22Rv1 (cell line): ENCODE data around the gene AGBL1.

Source experiments
- ZFX ChIP-seq: fragments of 450-650 bp; IDR thresholded peaks from 2 replicates; pipeline ENCODE4 v1.6.1; 2017; ENCODE audit warnings: antibody characterized with exemption, borderline replicate concordance
- TF ChIP-seq, protein P1 (sequence below): fragments of 450-650 bp; IDR thresholded peaks from 2 replicates; pipeline ENCODE4 v1.5.1; 2017; ENCODE audit warnings: mild to moderate bottlenecking

DNA sequence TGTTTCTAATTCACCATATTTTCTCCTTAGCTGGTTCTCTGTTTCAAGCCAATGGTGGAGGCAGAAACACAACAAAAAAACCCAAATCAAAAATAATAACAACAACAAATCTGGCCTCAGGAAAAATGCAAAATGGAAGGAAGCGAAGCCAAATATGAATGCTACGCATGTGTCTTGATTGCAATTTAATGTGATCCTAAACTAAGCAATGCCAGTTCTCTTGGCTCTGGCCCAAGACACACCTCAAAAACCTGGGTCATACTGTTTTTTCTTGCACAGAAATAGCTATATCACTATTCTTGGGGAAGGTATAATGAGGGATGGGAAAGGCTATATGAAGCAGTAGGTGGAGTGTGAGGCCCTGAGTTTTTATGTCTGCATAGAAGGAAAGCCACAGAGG lies 724.7 kb downstream of the AGBL1 start:
- TF ChIP-seq, protein P1, sequence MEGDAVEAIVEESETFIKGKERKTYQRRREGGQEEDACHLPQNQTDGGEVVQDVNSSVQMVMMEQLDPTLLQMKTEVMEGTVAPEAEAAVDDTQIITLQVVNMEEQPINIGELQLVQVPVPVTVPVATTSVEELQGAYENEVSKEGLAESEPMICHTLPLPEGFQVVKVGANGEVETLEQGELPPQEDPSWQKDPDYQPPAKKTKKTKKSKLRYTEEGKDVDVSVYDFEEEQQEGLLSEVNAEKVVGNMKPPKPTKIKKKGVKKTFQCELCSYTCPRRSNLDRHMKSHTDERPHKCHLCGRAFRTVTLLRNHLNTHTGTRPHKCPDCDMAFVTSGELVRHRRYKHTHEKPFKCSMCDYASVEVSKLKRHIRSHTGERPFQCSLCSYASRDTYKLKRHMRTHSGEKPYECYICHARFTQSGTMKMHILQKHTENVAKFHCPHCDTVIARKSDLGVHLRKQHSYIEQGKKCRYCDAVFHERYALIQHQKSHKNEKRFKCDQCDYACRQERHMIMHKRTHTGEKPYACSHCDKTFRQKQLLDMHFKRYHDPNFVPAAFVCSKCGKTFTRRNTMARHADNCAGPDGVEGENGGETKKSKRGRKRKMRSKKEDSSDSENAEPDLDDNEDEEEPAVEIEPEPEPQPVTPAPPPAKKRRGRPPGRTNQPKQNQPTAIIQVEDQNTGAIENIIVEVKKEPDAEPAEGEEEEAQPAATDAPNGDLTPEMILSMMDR: no peak
- TF ChIP-seq ZFX: no peak
